GM12865 (cell line): ENCODE measurements around the gene FSD1.

Experiments
- DNase-seq: peaks from one replicate; pipeline ENCODE4 v3.0.0; 2010; ENCODE audit warnings: low read depth
- H3K4me3 ChIP-seq: 2 replicates; pipeline ENCODE4 v1.5.1; 2011; ENCODE audit warnings: mild to moderate bottlenecking, low read depth, low read length, control low read depth
- CTCF ChIP-seq: IDR thresholded peaks from 2 replicates; pipeline ENCODE4 v1.5.1; 2011; ENCODE audit warnings: low read length, control low read depth, low read depth, inconsistent platforms; ENCODE audit not compliant: insufficient read depth; ENCODE audit errors: missing control alignments

The FSD1 gene

GRCh38 chr19:4327252-4327876 lies 23.0 kb downstream of the FSD1 start:
- H3K4me3 ChIP-seq, result no peak overlapping the region
- peak; percentile 57 for DNase-seq
- no peak for TF ChIP-seq CTCF

DNA sequence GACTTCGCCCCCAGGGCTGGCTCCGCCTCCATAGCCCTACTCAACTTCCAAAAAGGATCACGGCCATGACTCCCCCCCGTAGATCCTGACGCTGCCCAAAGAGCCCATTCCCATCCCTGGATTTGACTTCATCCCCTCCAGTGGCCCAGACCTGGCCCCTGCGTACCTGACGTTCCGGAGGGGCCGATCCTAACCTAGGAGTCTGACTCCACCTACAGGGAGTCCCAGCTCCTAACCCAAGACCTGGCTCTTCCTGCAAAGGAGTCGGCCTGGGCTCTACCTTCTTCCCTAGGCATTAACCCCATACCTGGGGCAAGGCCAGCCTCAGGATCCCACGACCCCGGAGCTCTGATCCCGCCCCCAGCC lies 23.5 kb downstream of the FSD1 start:
- peak overlapping the region; percentile 3; the same call in 1 of the 2 replicates for H3K4me3 ChIP-seq
- TF ChIP-seq CTCF, result no peak

DNA sequence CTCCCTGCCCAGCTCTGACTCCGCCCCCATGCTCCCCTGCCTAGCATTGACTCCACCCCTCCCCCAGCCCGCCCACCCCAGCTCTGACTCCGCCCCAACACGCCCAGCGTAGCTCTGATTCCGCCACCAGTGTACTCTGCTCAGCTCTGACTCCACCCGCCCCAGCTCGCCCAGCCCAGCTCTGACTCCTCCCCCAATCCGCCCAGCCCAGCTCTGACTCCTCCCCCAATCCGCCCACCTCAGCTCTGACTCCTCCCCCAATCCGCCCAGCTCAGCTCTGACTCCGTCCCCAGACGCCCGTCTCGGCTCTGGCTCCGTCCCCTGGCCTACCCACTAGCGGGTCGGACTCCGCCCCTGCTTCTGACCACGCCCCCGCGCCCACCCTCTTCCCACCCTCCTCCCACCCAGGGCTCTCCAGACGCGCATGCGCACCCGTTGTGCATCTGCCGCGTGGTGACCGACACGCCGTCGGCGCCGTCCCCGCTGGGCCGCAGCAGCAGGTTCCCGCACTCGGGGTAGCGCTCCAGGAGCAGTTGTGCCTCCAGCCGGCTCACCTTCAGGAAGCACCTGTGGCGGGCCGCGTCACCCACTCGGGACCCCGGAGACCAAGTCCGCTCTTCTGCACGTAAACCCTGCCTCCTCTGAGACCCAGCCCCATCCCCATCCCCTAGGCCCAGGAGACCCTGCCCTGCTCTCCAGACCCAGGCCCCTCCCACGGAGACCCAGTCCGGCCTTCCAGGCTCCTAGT lies 24.0 kb downstream of the FSD1 start:
- H3K4me3 ChIP-seq, result peak overlapping the region; percentile 45
- no peak for TF ChIP-seq CTCF
- DNase-seq, result peak; percentile 96

More for the DNA sequence above, 23.5 kb downstream of the FSD1 start:
- no peak for DNase-seq

- H3K4me3 ChIP-seq, result peak overlapping the region; percentile 45
- peak; percentile 62 for DNase-seq
These were observed 24.7 kb downstream of the FSD1 start for GRCh38 chr19:4328991-4329681.

DNA sequence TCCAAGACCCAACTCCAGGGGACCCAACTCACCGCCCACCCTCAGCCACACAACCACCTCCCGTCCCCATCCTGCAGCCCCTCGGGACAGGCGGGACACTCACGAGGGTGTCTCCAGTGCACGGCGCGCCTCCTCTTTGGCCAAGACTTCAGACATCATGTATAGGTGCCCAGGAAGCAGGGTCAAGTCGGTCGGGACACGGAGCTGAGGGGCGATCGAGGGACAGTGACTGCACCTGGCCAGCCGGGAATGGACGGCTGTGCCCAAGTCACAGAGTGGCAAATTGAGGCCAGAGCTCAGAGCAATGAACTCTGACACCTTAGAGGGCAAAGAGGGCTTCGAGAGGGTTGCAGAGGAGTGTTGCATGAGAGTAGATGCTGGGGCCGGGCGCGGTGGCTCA lies 25.5 kb downstream of the FSD1 start:
- no peak for DNase-seq
- no peak for TF ChIP-seq CTCF
- H3K4me3 ChIP-seq, result no peak overlapping the region

DNA sequence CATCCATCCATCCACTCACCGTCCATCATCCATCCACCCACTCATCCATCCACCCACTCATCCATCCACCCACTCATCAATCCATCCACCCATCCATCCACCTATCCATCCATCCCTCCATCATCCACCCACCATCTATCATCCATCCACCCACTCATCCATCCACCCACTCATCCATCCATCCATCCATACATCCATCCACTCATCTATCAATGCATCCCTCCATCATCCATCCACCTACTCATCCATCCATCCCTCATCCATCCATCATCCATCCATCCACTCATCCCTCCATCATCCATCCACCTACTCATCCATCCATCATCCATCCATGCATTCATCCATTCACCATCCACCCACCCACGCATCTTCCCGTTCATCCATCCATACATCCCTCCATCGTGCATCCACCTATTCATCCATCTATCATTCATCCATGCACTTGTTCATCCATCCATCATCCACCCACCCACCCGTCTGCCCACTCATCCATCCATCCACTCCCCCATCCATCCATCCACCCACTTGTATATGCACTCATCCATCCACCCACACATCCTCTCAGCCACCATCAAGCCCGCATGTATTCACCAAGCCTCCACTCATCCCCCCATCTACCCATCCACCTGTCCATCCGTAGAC lies 30.7 kb downstream of the FSD1 start:
- DNase-seq, result no peak
- no peak for TF ChIP-seq CTCF
- no peak overlapping the region for H3K4me3 ChIP-seq

DNA sequence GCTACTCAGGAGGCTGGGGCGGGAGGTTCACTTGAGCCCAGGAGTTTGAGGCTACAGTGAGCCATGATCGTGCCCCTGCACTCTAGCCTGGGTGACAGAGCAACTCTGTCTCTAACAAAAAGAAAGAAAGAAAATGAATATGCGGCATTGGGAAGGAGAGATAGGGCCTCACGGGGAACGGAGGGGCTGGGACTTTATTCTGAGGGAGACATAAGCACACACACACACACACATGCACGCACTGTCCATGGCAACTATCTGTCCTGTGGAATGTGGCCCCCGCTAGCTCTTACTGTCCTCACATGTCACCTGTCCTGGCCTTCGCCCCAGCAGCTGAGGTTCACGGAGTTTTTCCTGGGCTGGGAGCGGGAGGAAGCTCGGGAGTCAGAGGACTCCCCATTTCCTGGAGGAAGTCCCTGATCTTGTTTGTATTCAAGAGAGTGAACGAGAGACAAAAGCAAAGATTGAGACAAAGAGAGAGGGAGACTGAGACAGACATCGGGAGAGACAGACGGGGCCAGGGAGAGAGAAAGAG lies 33.6 kb downstream of the FSD1 start:
- no peak for DNase-seq
- peak overlapping the region; percentile 70 for H3K4me3 ChIP-seq
- TF ChIP-seq CTCF, result no peak
